ENCODE measurements around the gene ERV3-1.
"Not testable (repeated sequence)": the region's sequence is repeated elsewhere in the genome, so short reads cannot be mapped to it uniquely, and the experiment has no call there.

GRCh38 chr7:64944667-64945502 is 61.6 kb downstream of the ERV3-1 start:
- not testable (repeated sequence) for TF ChIP-seq CTCF (IDR thresholded peaks at IDR 0.05); POLR2A (IDR thresholded peaks at IDR 0.05); POLR2AphosphoS5 (IDR thresholded peaks at IDR 0.05; ENCODE audit: insufficient read depth in 1 of 2, low read depth in 1 of 2)

Data from vagina (tissue), 2 donors.